ENCODE results near the gene TAS2R10.

Gene TAS2R10

DNA sequence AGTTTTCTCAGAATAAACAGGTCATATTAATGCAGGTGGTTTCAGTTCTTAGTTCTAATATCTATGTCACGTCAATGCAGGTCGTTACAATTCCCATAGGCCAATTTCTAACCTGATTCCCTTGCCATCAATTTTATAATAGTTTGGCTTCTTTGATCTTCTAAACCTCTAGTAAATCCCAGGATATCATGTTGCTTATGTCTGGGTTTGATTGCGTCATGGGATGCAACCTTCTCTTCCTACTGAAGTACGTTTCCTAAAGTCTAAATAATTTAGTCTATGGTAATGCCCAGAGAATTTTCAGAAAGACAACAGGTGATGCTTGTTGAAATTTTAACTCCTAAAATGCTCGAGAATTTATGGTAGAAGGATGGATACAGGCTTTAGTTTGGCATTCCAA, 42.9 kb downstream of the TAS2R10 start:
- H3K27ac ChIP-seq: no peak overlapping the region
- TF ChIP-seq, protein P1, sequence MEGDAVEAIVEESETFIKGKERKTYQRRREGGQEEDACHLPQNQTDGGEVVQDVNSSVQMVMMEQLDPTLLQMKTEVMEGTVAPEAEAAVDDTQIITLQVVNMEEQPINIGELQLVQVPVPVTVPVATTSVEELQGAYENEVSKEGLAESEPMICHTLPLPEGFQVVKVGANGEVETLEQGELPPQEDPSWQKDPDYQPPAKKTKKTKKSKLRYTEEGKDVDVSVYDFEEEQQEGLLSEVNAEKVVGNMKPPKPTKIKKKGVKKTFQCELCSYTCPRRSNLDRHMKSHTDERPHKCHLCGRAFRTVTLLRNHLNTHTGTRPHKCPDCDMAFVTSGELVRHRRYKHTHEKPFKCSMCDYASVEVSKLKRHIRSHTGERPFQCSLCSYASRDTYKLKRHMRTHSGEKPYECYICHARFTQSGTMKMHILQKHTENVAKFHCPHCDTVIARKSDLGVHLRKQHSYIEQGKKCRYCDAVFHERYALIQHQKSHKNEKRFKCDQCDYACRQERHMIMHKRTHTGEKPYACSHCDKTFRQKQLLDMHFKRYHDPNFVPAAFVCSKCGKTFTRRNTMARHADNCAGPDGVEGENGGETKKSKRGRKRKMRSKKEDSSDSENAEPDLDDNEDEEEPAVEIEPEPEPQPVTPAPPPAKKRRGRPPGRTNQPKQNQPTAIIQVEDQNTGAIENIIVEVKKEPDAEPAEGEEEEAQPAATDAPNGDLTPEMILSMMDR (IDR thresholded peaks at IDR 0.05): no peak
- no peak for TF ChIP-seq ZFX (IDR thresholded peaks at IDR 0.05; ENCODE audit: borderline replicate concordance)

DNA sequence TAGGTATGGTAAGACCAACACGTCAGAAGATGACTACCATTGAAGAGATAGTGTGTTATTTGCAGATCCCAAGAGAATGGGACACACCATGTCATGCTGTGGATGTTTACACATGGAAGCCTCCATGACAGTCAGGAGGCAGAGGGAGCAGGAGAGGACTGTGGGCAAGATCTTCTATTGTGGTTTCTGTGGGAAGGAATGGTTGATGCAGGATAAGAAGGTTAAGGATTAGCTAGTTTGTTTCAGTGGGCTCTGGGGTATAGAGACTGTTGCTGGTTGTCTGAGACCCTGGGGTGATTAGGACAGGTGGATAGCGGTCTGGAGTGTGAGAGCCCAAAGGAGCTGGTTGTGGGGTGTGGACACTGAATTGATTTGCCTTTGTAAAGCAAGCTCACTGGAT, 47.1 kb downstream of the TAS2R10 start:
- H3K27ac ChIP-seq: no peak overlapping the region
- TF ChIP-seq, protein P1 (IDR thresholded peaks at IDR 0.05): no peak
- no peak for TF ChIP-seq ZFX (IDR thresholded peaks at IDR 0.05; ENCODE audit: borderline replicate concordance)

All from 22Rv1 (cell line).